ENCODE results near the gene GSKIP. TPM values are rescaled to one million over a fixed set of nuclear protein-coding genes. Genes with fewer than 3 reads are reported as not detected.

The GSKIP gene
- total and polyA plus RNA-seq, 2 experiments from 2014 or later: 37.3 to 46.5 TPM

- Histone ChIP-seq H3F3A (ENCODE audit: insufficient read depth) (no peaks in the 10 kb centered on the region), H4K20me1 (ENCODE audit: insufficient read depth) (no peaks in the 10 kb centered on the region), H3K9me2 (ENCODE audit: insufficient read depth) (no peaks in the 10 kb centered on the region), H3K4me2 (ENCODE audit: unreplicated experiment) (peak overlapping the region; percentile 82), H3K4me1 (ENCODE audit: insufficient read depth) (no peaks in the 10 kb centered on the region), H3K27me3 (replicated peaks; ENCODE audit: insufficient read depth) (no peaks in the 10 kb centered on the region), H3K9me3 (ENCODE audit: low read depth) (no peaks in the 10 kb centered on the region), H3K27ac (no peak overlapping the region), H3K4me3 (peak overlapping the region; percentile 71), H3K79me2 (ENCODE audit: insufficient read depth) (no peaks in the 10 kb centered on the region), H2AFZ (peak overlapping the region; percentile 84), H3K36me3 (ENCODE audit: low read depth) (no peaks in the 10 kb centered on the region), H3K9ac (peak overlapping the region; percentile 48)
- no peak for DNase-seq
- 63 to 65% methylated on average over 20 to 25 of the region's 25 CpGs for WGBS, 2 experiments (ENCODE audit: low coverage in 1 of 2, low lambda C conversion rate in 2 of 2, missing lambda C conversion rate in 2 of 2)
- in situ Hi-C loops (cut with MboI): loop anchor here (10.0 kb wide), 1 partner anchor 419 kb away; no protein-coding TSS in a partner anchor
- TF ChIP-seq EZH2phosphoT487 (IDR thresholded peaks at IDR 0.05; ENCODE audit: insufficient read depth, low read depth) (no peak), EZH2 (IDR thresholded peaks at IDR 0.05; ENCODE audit: insufficient read depth, poor library complexity, severe bottlenecking) (no peak)
These were observed 60.3 kb downstream of the GSKIP start for GRCh38 chr14:96423446-96424108.

GRCh38 chr14:96424109-96424989 is 61.0 kb downstream of the GSKIP start:
- Histone ChIP-seq H3K36me3 (ENCODE audit: low read depth) (no peaks in the 10 kb centered on the region), H3K9ac (peak overlapping the region; percentile 48), H3K79me2 (ENCODE audit: insufficient read depth) (no peaks in the 10 kb centered on the region), H2AFZ (peak overlapping the region; percentile 84), H3K4me3 (peak overlapping the region; percentile 71), H3F3A (ENCODE audit: insufficient read depth) (no peaks in the 10 kb centered on the region), H3K27me3 (replicated peaks; ENCODE audit: insufficient read depth) (no peaks in the 10 kb centered on the region), H3K9me3 (ENCODE audit: low read depth) (no peaks in the 10 kb centered on the region), H3K9me2 (ENCODE audit: insufficient read depth) (no peaks in the 10 kb centered on the region), H3K27ac (no peak overlapping the region), H3K4me2 (ENCODE audit: unreplicated experiment) (peak overlapping the region; percentile 82), H3K4me1 (ENCODE audit: insufficient read depth) (no peaks in the 10 kb centered on the region), H4K20me1 (ENCODE audit: insufficient read depth) (no peaks in the 10 kb centered on the region)
- DNase-seq: peak; percentile 82
- in situ Hi-C loops (cut with MboI): loop anchor here (10.0 kb wide), 1 partner anchor 420 kb away; no protein-coding TSS in a partner anchor
- TF ChIP-seq EZH2 (IDR thresholded peaks at IDR 0.05; ENCODE audit: insufficient read depth, poor library complexity, severe bottlenecking) (no peak), EZH2phosphoT487 (IDR thresholded peaks at IDR 0.05; ENCODE audit: insufficient read depth, low read depth) (no peak)
- WGBS, 2 experiments (ENCODE audit: low coverage in 1 of 2, low lambda C conversion rate in 2 of 2, missing lambda C conversion rate in 2 of 2): 10% methylated on average over 32 to 33 of the region's 33 CpGs

- no peak overlapping the region for H2AFZ ChIP-seq
- no peak overlapping the region for H3K27ac ChIP-seq
- no peaks in the 10 kb centered on the region for H3K79me2 ChIP-seq (ENCODE audit: insufficient read depth)
- TF ChIP-seq EZH2phosphoT487 (IDR thresholded peaks at IDR 0.05; ENCODE audit: insufficient read depth, low read depth) (no peak), EZH2 (IDR thresholded peaks at IDR 0.05; ENCODE audit: insufficient read depth, poor library complexity, severe bottlenecking) (no peak)
- H3F3A ChIP-seq (ENCODE audit: insufficient read depth): no peaks in the 10 kb centered on the region
- no peak for DNase-seq
- WGBS, 2 experiments (ENCODE audit: low coverage in 1 of 2, low lambda C conversion rate in 2 of 2, missing lambda C conversion rate in 2 of 2): 53 to 61% methylated on average over 4 of the region's 4 CpGs
- in situ Hi-C loops (cut with MboI): no loop called here
- H3K9ac ChIP-seq: no peak overlapping the region
- peaks cover 14% of the 10 kb centered on the region; the same call in 1 of the 2 replicates for H3K27me3 ChIP-seq (replicated peaks; ENCODE audit: insufficient read depth)
- no peak overlapping the region for H3K4me3 ChIP-seq
- H4K20me1 ChIP-seq (ENCODE audit: insufficient read depth): no peaks in the 10 kb centered on the region
- no peaks in the 10 kb centered on the region for H3K9me3 ChIP-seq (ENCODE audit: low read depth)
- no peak overlapping the region for H3K4me2 ChIP-seq (ENCODE audit: unreplicated experiment)
- H3K36me3 ChIP-seq (ENCODE audit: low read depth): no peaks in the 10 kb centered on the region
- no peaks in the 10 kb centered on the region for H3K4me1 ChIP-seq (ENCODE audit: insufficient read depth)
- H3K9me2 ChIP-seq (ENCODE audit: insufficient read depth): no peaks in the 10 kb centered on the region
These were observed 70.7 kb downstream of the GSKIP start for GRCh38 chr14:96434040-96434439.

Small RNA genes lying within 50 kb of the gene (small RNA-seq; reads per million reads assigned to genes)
- 14.7 reads per million, percentile 87 among the genes with 10 or more reads in this experiment for gene RNU2-33P (ENCODE audit: low read depth, low replicate concordance)

Other genes starting within 250 kb of the GSKIP start
- 14.4 and 15.8 TPM in 2 replicates for gene BDKRB2, start 158.7 kb upstream of the GSKIP start, total RNA-seq (2014; rRNA removed; shearing (Covaris generic))
- 12.4 and 13.3 TPM in 2 replicates for gene BDKRB2, start 158.7 kb upstream of the GSKIP start, polyA plus RNA-seq (2016; fragmentation: Nextera tagmentation; extraction: Ambion mirVana)
- 3.9 and 5.5 TPM in 2 replicates for gene BDKRB1, start 107.3 kb upstream of the GSKIP start, total RNA-seq (2014; rRNA removed; shearing (Covaris generic))
- 12.9 and 15.1 TPM in 2 replicates for gene BDKRB1, start 107.3 kb upstream of the GSKIP start, polyA plus RNA-seq (2016; fragmentation: Nextera tagmentation; extraction: Ambion mirVana)
- 10.0 and 10.7 TPM in 2 replicates for gene ATG2B, start 185 bp upstream of the GSKIP start, total RNA-seq (2014; rRNA removed; shearing (Covaris generic))
- 2.5 and 2.9 TPM in 2 replicates for gene ATG2B, start 185 bp upstream of the GSKIP start, polyA plus RNA-seq (2016; fragmentation: Nextera tagmentation; extraction: Ambion mirVana)
- gene AK7, start 28.6 kb downstream of the GSKIP start, total RNA-seq (2014; rRNA removed; shearing (Covaris generic)): not detected in 2 replicates
- 0.28 and 0.45 TPM in 2 replicates for gene AK7, start 28.6 kb downstream of the GSKIP start, polyA plus RNA-seq (2016; fragmentation: Nextera tagmentation; extraction: Ambion mirVana)
- 62.6 and 64.3 TPM in 2 replicates for gene PAPOLA, start 138.9 kb downstream of the GSKIP start, total RNA-seq (2014; rRNA removed; shearing (Covaris generic))
- 119 and 124 TPM in 2 replicates for gene PAPOLA, start 138.9 kb downstream of the GSKIP start, polyA plus RNA-seq (2016; fragmentation: Nextera tagmentation; extraction: Ambion mirVana)